GM23338 (cell line): ENCODE results near the gene PIN1.

Experiments used
- CREB1 ChIP-seq: fragments of 250-450 bp; sonication (Bioruptor Pico); IDR thresholded peaks from 2 replicates; pipeline ENCODE4 v1.5.0; 2020; ENCODE audit warnings: low read depth, mild to moderate bottlenecking, moderate library complexity
- EZH2 ChIP-seq: fragments of 200-600 bp; sonication (generic); IDR thresholded peaks from one replicate; pipeline ENCODE4 v1.8.0; 2017; ENCODE audit warnings: antibody characterized with exemption, mild to moderate bottlenecking, low read depth; ENCODE audit not compliant: unreplicated experiment
- EZH2phosphoT487 ChIP-seq: fragments of 200-600 bp; sonication (generic); IDR thresholded peaks from one replicate; pipeline ENCODE4 v1.8.1; 2018; ENCODE audit warnings: antibody characterized with exemption; ENCODE audit not compliant: unreplicated experiment
- JUNB ChIP-seq: IDR thresholded peaks from one replicate; pipeline ENCODE4 v1.6.1; 2016; ENCODE audit warnings: antibody characterized with exemption; ENCODE audit not compliant: unreplicated experiment
- NANOG ChIP-seq: IDR thresholded peaks from 2 replicates; pipeline ENCODE4 v1.6.1; 2016; ENCODE audit warnings: antibody characterized with exemption, borderline replicate concordance
- POLR2AphosphoS5 ChIP-seq: IDR thresholded peaks from 2 replicates; pipeline ENCODE4 v1.6.1; 2016; ENCODE audit warnings: antibody characterized with exemption, low read depth
- STAT1 ChIP-seq: IDR thresholded peaks from one replicate; pipeline ENCODE4 v1.6.1; 2016; ENCODE audit warnings: antibody characterized with exemption; ENCODE audit not compliant: unreplicated experiment
- ZNF114 ChIP-seq: fragments of 250-450 bp; sonication (Bioruptor Pico); IDR thresholded peaks from 2 replicates; pipeline ENCODE4 v1.5.0; 2020; ENCODE audit warnings: mild to moderate bottlenecking, moderate library complexity
- ZNF331 ChIP-seq: fragments of 250-450 bp; sonication (Bioruptor Pico); IDR thresholded peaks from 2 replicates; pipeline ENCODE4 v1.5.0; 2020; ENCODE audit warnings: low read depth, mild to moderate bottlenecking, moderate library complexity
- TF ChIP-seq, protein P1 (sequence below), 2 experiments: fragments of 200-600 bp in 1 of 2; sonication (generic) in 1 of 2; conservative IDR thresholded peaks; 2 replicates each; pipeline versions ENCODE4 v1.5.1 to v1.6.1; 2016 to 2017; ENCODE audit warnings: antibody characterized with exemption in 2 of 2, low read depth in 2 of 2, mild to moderate bottlenecking in 2 of 2, moderate library complexity in 1 of 2
- TF ChIP-seq, protein P2 (sequence below): IDR thresholded peaks from one replicate; pipeline ENCODE4 v1.6.1; 2018; ENCODE audit warnings: antibody characterized with exemption; ENCODE audit not compliant: unreplicated experiment
- TF ChIP-seq, protein P3 (sequence below): IDR thresholded peaks from 2 replicates; pipeline ENCODE4 v1.6.1; 2016; ENCODE audit warnings: antibody characterized with exemption
- TF ChIP-seq, protein P4 (sequence below): fragments of 250-450 bp; sonication (Bioruptor Pico); IDR thresholded peaks from 2 replicates; pipeline ENCODE4 v1.5.0; 2020; ENCODE audit warnings: mild to moderate bottlenecking, moderate library complexity

DNA sequence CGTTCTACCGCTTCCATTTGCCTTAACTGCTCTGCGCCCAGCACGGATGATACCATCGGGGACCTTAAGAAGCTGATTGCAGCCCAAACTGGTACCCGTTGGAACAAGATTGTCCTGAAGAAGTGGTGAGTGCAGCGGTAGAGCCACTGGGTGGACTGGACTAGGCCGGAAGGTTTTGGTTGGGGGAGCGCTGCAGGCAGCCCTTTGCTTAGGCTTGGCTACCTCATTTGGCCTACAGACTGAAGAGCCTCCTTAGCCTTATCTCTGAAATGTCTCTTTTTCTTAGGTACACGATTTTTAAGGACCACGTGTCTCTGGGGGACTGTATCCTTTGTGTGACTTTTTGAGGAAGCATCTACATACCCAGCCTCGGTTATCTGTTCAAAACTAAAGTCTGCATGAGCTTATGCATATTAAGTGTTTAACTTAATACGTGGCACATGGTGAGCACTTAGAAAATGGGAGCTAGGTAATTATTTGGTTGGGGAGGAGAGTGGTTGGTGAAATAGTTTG lies 6.5 kb upstream of the PIN1 start:
- TF ChIP-seq CREB1 (CRISPR knock-in tag), result no peak
- TF ChIP-seq, protein P1, sequence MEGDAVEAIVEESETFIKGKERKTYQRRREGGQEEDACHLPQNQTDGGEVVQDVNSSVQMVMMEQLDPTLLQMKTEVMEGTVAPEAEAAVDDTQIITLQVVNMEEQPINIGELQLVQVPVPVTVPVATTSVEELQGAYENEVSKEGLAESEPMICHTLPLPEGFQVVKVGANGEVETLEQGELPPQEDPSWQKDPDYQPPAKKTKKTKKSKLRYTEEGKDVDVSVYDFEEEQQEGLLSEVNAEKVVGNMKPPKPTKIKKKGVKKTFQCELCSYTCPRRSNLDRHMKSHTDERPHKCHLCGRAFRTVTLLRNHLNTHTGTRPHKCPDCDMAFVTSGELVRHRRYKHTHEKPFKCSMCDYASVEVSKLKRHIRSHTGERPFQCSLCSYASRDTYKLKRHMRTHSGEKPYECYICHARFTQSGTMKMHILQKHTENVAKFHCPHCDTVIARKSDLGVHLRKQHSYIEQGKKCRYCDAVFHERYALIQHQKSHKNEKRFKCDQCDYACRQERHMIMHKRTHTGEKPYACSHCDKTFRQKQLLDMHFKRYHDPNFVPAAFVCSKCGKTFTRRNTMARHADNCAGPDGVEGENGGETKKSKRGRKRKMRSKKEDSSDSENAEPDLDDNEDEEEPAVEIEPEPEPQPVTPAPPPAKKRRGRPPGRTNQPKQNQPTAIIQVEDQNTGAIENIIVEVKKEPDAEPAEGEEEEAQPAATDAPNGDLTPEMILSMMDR (conservative IDR thresholded peaks at IDR 0.05; ENCODE audit: low read depth in 2 of 2), result no peak
- TF ChIP-seq POLR2AphosphoS5, result no peak
- no peak for TF ChIP-seq JUNB
- TF ChIP-seq, protein P2, sequence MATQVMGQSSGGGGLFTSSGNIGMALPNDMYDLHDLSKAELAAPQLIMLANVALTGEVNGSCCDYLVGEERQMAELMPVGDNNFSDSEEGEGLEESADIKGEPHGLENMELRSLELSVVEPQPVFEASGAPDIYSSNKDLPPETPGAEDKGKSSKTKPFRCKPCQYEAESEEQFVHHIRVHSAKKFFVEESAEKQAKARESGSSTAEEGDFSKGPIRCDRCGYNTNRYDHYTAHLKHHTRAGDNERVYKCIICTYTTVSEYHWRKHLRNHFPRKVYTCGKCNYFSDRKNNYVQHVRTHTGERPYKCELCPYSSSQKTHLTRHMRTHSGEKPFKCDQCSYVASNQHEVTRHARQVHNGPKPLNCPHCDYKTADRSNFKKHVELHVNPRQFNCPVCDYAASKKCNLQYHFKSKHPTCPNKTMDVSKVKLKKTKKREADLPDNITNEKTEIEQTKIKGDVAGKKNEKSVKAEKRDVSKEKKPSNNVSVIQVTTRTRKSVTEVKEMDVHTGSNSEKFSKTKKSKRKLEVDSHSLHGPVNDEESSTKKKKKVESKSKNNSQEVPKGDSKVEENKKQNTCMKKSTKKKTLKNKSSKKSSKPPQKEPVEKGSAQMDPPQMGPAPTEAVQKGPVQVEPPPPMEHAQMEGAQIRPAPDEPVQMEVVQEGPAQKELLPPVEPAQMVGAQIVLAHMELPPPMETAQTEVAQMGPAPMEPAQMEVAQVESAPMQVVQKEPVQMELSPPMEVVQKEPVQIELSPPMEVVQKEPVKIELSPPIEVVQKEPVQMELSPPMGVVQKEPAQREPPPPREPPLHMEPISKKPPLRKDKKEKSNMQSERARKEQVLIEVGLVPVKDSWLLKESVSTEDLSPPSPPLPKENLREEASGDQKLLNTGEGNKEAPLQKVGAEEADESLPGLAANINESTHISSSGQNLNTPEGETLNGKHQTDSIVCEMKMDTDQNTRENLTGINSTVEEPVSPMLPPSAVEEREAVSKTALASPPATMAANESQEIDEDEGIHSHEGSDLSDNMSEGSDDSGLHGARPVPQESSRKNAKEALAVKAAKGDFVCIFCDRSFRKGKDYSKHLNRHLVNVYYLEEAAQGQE, result no peak
- no peak for TF ChIP-seq EZH2
- TF ChIP-seq EZH2phosphoT487, result no peak
- TF ChIP-seq, protein P3, sequence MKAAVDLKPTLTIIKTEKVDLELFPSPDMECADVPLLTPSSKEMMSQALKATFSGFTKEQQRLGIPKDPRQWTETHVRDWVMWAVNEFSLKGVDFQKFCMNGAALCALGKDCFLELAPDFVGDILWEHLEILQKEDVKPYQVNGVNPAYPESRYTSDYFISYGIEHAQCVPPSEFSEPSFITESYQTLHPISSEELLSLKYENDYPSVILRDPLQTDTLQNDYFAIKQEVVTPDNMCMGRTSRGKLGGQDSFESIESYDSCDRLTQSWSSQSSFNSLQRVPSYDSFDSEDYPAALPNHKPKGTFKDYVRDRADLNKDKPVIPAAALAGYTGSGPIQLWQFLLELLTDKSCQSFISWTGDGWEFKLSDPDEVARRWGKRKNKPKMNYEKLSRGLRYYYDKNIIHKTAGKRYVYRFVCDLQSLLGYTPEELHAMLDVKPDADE, result no peak
- no peak for TF ChIP-seq ZNF114 (CRISPR knock-in tag)
- no peak for TF ChIP-seq STAT1
- TF ChIP-seq NANOG, result no peak
- no peak for TF ChIP-seq ZNF331 (CRISPR knock-in tag)
- TF ChIP-seq, protein P4, sequence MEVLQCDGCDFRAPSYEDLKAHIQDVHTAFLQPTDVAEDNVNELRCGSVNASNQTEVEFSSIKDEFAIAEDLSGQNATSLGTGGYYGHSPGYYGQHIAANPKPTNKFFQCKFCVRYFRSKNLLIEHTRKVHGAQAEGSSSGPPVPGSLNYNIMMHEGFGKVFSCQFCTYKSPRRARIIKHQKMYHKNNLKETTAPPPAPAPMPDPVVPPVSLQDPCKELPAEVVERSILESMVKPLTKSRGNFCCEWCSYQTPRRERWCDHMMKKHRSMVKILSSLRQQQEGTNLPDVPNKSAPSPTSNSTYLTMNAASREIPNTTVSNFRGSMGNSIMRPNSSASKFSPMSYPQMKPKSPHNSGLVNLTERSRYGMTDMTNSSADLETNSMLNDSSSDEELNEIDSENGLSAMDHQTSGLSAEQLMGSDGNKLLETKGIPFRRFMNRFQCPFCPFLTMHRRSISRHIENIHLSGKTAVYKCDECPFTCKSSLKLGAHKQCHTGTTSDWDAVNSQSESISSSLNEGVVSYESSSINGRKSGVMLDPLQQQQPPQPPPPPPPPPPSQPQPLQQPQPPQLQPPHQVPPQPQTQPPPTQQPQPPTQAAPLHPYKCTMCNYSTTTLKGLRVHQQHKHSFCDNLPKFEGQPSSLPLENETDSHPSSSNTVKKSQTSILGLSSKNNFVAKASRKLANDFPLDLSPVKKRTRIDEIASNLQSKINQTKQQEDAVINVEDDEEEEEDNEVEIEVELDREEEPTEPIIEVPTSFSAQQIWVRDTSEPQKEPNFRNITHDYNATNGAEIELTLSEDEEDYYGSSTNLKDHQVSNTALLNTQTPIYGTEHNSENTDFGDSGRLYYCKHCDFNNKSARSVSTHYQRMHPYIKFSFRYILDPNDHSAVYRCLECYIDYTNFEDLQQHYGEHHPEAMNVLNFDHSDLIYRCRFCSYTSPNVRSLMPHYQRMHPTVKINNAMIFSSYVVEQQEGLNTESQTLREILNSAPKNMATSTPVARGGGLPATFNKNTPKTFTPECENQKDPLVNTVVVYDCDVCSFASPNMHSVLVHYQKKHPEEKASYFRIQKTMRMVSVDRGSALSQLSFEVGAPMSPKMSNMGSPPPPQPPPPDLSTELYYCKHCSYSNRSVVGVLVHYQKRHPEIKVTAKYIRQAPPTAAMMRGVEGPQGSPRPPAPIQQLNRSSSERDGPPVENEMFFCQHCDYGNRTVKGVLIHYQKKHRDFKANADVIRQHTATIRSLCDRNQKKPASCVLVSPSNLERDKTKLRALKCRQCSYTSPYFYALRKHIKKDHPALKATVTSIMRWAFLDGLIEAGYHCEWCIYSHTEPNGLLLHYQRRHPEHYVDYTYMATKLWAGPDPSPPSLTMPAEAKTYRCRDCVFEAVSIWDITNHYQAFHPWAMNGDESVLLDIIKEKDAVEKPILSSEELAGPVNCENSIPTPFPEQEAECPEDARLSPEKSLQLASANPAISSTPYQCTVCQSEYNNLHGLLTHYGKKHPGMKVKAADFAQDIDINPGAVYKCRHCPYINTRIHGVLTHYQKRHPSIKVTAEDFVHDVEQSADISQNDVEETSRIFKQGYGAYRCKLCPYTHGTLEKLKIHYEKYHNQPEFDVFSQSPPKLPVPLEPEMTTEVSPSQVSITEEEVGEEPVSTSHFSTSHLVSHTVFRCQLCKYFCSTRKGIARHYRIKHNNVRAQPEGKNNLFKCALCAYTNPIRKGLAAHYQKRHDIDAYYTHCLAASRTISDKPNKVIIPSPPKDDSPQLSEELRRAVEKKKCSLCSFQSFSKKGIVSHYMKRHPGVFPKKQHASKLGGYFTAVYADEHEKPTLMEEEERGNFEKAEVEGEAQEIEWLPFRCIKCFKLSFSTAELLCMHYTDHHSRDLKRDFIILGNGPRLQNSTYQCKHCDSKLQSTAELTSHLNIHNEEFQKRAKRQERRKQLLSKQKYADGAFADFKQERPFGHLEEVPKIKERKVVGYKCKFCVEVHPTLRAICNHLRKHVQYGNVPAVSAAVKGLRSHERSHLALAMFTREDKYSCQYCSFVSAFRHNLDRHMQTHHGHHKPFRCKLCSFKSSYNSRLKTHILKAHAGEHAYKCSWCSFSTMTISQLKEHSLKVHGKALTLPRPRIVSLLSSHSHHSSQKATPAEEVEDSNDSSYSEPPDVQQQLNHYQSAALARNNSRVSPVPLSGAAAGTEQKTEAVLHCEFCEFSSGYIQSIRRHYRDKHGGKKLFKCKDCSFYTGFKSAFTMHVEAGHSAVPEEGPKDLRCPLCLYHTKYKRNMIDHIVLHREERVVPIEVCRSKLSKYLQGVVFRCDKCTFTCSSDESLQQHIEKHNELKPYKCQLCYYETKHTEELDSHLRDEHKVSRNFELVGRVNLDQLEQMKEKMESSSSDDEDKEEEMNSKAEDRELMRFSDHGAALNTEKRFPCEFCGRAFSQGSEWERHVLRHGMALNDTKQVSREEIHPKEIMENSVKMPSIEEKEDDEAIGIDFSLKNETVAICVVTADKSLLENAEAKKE (CRISPR knock-in tag), result no peak
